ENCODE data around the gene RSRC1. TPM values are rescaled to one million over a fixed set of nuclear protein-coding genes. Genes with fewer than 3 reads are reported as not detected.

RSRC1 gene
- total RNA-seq, 1 experiment from 2014 or later: 49.4 TPM

DNA sequence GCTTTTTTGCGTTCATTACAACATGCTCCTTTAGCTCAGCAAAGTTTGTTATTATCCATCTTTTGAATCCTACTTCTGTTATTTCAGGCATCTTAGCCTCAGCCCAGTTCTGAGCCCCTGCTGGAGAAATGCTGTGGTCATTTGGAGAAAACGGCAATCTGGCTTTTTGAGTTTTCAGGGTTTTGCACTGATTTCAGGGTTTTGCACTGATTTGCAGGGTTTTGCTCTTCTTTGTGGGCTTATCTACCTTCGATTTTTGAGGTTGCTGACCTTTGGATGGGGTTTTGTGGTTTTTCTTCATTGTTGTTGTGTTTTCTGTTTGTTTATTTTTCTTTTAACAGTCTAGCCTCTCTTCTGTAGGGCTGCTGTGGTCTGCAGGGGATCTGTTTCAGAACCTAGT is 137.4 kb downstream of the RSRC1 start:
- Histone ChIP-seq H3K27me3 (ENCODE audit: control insufficient read depth, insufficient read depth, low read length) (no peaks in the 10 kb centered on the region), H3K9me3 (ENCODE audit: control insufficient read depth, insufficient read depth, low read depth, low read length) (no peaks in the 10 kb centered on the region), H3K36me3 (ENCODE audit: control insufficient read depth, insufficient read depth, low read length) (no peaks in the 10 kb centered on the region), H3K4me3 (ENCODE audit: low read depth in 2 of 2, low read length in 2 of 2) (no peak overlapping the region), H3K27ac (ENCODE audit: low read length) (no peak overlapping the region), H3K4me1 (ENCODE audit: control insufficient read depth, insufficient read depth, low read length) (no peaks in the 10 kb centered on the region)
- POLR2A ChIA-PET: no interaction called here
- ATAC-seq (no peak), DNase-seq (ENCODE audit: low read depth, low spot score) (no peak)
- intact Hi-C loops (cut with micrococcal nuclease; ENCODE audit: unreplicated experiment): no loop called here
- TF ChIP-seq, protein P1, sequence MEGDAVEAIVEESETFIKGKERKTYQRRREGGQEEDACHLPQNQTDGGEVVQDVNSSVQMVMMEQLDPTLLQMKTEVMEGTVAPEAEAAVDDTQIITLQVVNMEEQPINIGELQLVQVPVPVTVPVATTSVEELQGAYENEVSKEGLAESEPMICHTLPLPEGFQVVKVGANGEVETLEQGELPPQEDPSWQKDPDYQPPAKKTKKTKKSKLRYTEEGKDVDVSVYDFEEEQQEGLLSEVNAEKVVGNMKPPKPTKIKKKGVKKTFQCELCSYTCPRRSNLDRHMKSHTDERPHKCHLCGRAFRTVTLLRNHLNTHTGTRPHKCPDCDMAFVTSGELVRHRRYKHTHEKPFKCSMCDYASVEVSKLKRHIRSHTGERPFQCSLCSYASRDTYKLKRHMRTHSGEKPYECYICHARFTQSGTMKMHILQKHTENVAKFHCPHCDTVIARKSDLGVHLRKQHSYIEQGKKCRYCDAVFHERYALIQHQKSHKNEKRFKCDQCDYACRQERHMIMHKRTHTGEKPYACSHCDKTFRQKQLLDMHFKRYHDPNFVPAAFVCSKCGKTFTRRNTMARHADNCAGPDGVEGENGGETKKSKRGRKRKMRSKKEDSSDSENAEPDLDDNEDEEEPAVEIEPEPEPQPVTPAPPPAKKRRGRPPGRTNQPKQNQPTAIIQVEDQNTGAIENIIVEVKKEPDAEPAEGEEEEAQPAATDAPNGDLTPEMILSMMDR (IDR thresholded peaks at IDR 0.05): no peak
- no peak for TF ChIP-seq SIN3A (IDR thresholded peaks at IDR 0.05; ENCODE audit: borderline replicate concordance, insufficient read depth, low read depth, low read length)
- TF ChIP-seq POLR2AphosphoS5 (IDR thresholded peaks at IDR 0.05; ENCODE audit: low read depth, low read length): no peak
- no peak for TF ChIP-seq TCF7L2 (IDR thresholded peaks at IDR 0.05; ENCODE audit: low read depth, low read length)
- TF ChIP-seq, protein P2, sequence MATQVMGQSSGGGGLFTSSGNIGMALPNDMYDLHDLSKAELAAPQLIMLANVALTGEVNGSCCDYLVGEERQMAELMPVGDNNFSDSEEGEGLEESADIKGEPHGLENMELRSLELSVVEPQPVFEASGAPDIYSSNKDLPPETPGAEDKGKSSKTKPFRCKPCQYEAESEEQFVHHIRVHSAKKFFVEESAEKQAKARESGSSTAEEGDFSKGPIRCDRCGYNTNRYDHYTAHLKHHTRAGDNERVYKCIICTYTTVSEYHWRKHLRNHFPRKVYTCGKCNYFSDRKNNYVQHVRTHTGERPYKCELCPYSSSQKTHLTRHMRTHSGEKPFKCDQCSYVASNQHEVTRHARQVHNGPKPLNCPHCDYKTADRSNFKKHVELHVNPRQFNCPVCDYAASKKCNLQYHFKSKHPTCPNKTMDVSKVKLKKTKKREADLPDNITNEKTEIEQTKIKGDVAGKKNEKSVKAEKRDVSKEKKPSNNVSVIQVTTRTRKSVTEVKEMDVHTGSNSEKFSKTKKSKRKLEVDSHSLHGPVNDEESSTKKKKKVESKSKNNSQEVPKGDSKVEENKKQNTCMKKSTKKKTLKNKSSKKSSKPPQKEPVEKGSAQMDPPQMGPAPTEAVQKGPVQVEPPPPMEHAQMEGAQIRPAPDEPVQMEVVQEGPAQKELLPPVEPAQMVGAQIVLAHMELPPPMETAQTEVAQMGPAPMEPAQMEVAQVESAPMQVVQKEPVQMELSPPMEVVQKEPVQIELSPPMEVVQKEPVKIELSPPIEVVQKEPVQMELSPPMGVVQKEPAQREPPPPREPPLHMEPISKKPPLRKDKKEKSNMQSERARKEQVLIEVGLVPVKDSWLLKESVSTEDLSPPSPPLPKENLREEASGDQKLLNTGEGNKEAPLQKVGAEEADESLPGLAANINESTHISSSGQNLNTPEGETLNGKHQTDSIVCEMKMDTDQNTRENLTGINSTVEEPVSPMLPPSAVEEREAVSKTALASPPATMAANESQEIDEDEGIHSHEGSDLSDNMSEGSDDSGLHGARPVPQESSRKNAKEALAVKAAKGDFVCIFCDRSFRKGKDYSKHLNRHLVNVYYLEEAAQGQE (IDR thresholded peaks at IDR 0.05; ENCODE audit: insufficient read depth in 1 of 2, low read depth in 2 of 2, low read length in 1 of 2): no peak
- CTCF ChIA-PET: no interaction called here
- no TSS peak for BruUV-seq (replicated peaks)
- in situ Hi-C loops (cut with HindIII; ENCODE audit: low pct_unique_long_range_greater_than_20kb, low sequenced_read_pairs): no loop called here

DNA sequence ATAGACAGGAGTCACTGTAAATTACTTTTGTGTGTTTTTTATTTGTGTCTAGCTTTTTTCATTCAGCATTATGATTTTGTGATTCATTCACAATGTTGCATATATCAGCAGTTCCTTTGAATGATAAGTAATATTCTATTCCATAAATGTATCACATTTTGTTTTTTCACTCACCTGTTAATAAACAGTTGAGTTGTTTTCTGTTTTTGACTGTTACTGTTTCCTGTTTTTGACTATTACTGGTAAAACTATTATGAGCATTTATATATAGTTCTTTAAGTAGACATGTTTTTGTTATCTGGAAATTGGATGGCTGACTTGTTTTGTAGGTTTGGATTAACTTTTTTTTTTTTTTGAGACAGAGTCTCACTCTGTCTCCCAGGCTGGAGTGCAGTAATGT is 138.4 kb downstream of the RSRC1 start:
- Histone ChIP-seq H3K27ac (ENCODE audit: low read length) (no peak overlapping the region), H3K9me3 (ENCODE audit: control insufficient read depth, insufficient read depth, low read depth, low read length) (peaks cover 3% of the 10 kb centered on the region; the same call in 1 of the 2 replicates), H3K4me1 (ENCODE audit: control insufficient read depth, insufficient read depth, low read length) (no peaks in the 10 kb centered on the region), H3K36me3 (ENCODE audit: control insufficient read depth, insufficient read depth, low read length) (no peaks in the 10 kb centered on the region), H3K4me3 (ENCODE audit: low read depth in 2 of 2, low read length in 2 of 2) (no peak overlapping the region), H3K27me3 (ENCODE audit: control insufficient read depth, insufficient read depth, low read length) (no peaks in the 10 kb centered on the region)
- DNase-seq (ENCODE audit: low read depth, low spot score): no peak
- in situ Hi-C loops (cut with HindIII; ENCODE audit: low pct_unique_long_range_greater_than_20kb, low sequenced_read_pairs): no loop called here
- no TSS peak for BruUV-seq (replicated peaks)
- CTCF ChIA-PET: no interaction called here
- intact Hi-C loops (cut with micrococcal nuclease; ENCODE audit: unreplicated experiment): no loop called here
- POLR2A ChIA-PET: no interaction called here
- TF ChIP-seq, protein P2 (IDR thresholded peaks at IDR 0.05; ENCODE audit: insufficient read depth in 1 of 2, low read depth in 2 of 2, low read length in 1 of 2): no peak
- TF ChIP-seq POLR2AphosphoS5 (IDR thresholded peaks at IDR 0.05; ENCODE audit: low read depth, low read length) (no peak), TCF7L2 (IDR thresholded peaks at IDR 0.05; ENCODE audit: low read depth, low read length) (no peak), SIN3A (IDR thresholded peaks at IDR 0.05; ENCODE audit: borderline replicate concordance, insufficient read depth, low read depth, low read length) (no peak)
- TF ChIP-seq, protein P1 (IDR thresholded peaks at IDR 0.05): no peak
- no peak for ATAC-seq
